B cell (primary cell): Measurements from ENCODE around the gene ADAM11. TPM values are rescaled to one million over a fixed set of nuclear protein-coding genes. Genes with fewer than 3 reads are reported as not detected.

Experiments used
- ATAC-seq: fragments of 200-7000 bp; cut with Tn5 transposase; one replicate; pipeline ENCODE4 v1.10.0; 2021; ENCODE audit warnings: low read depth, mild to moderate bottlenecking, moderate number of reproducible peaks, moderate library complexity
- CTCF ChIA-PET: fragments of 350-600 bp; sonication (Branson Sonifier 250); formaldehyde crosslinking; loops from one replicate; lab custom pipeline; 2021; ENCODE audit warnings: antibody characterized with exemption, inconsistent platforms; lab: Charles Lee
- POLR2A ChIA-PET: fragments of 350-600 bp; sonication (Branson Sonifier 250); formaldehyde crosslinking; loops from one replicate; lab custom pipeline; 2021; ENCODE audit warnings: antibody characterized with exemption; lab: Charles Lee
- DNase-seq: peaks from one replicate; pipeline ENCODE4 v3.0.0; 2013
- H2AFZ ChIP-seq: 2 replicates; pipeline ENCODE4 v1.6.1; 2012; ENCODE audit warnings: mild to moderate bottlenecking, low read depth, low read length; ENCODE audit not compliant: insufficient read depth, poor library complexity, severe bottlenecking
- H3K27ac ChIP-seq, 2 donors: 1 replicate in 1 of 2; 2 replicates in 1 of 2; pipeline ENCODE4 v1.5.1; 2012 to 2013; ENCODE audit warnings: low read length in 2 of 2, mild to moderate bottlenecking in 2 of 2, moderate library complexity in 1 of 2
- H3K27me3 ChIP-seq, 4 experiments: fragments of 200-600 bp in 1 of 4; sonication (generic) in 1 of 4; replicated peaks in 1 of 4; 1 replicate in 2 of 4; 2 replicates in 2 of 4; pipeline versions ENCODE4 v1.6.1 to v1.7.0; 2013 to 2016; ENCODE audit warnings: low read length in 3 of 4, mild to moderate bottlenecking in 2 of 4, mixed read lengths in 1 of 4, moderate library complexity in 1 of 4; ENCODE audit not compliant: insufficient read depth in 4 of 4, control insufficient read depth in 3 of 4; ENCODE audit errors: control extremely low read depth in 1 of 4
- H3K36me3 ChIP-seq, 2 experiments: replicated peaks in 1 of 2; 1 replicate in 1 of 2; 2 replicates in 1 of 2; pipeline versions ENCODE4 v1.6.1 to v1.7.1; 2013; ENCODE audit warnings: low read length in 1 of 2; ENCODE audit not compliant: insufficient read depth in 2 of 2, control insufficient read depth in 1 of 2; ENCODE audit errors: control extremely low read depth in 1 of 2, extremely low read depth in 1 of 2
- H3K4me1 ChIP-seq, 2 donors: fragments of 200-600 bp in 1 of 2; sonication (generic) in 1 of 2; 1 replicate in 1 of 2; 2 replicates in 1 of 2; pipeline versions ENCODE4 v1.5.1 to v1.6.1; 2013 to 2017; ENCODE audit warnings: low read length in 2 of 2; ENCODE audit not compliant: control insufficient read depth in 2 of 2, insufficient read depth in 2 of 2
- H3K4me2 ChIP-seq: replicated peaks from 2 replicates; pipeline ENCODE3; 2012; ENCODE audit warnings: mild to moderate bottlenecking, low read depth, low read length; ENCODE audit not compliant: poor library complexity, severe bottlenecking
- H3K4me3 ChIP-seq, 5 experiments: fragments of 200-600 bp in 1 of 5; sonication (generic) in 1 of 5; 1 replicate in 3 of 5; 2 replicates in 2 of 5; pipeline versions ENCODE4 v1.5.1 to v1.7.0; 2011 to 2016; ENCODE audit warnings: low read length in 4 of 5, mild to moderate bottlenecking in 4 of 5, low read depth in 2 of 5, control low read depth in 1 of 5, moderate library complexity in 1 of 5; ENCODE audit not compliant: insufficient read depth in 1 of 5; ENCODE audit errors: control extremely low read depth in 1 of 5, extremely low read depth in 1 of 5
- H3K79me2 ChIP-seq: fragments of 200-600 bp; sonication (generic); one replicate; pipeline ENCODE4 v1.6.0; 2016; ENCODE audit warnings: low read length; ENCODE audit not compliant: control insufficient read depth, insufficient read depth
- H3K9ac ChIP-seq: fragments of 200-600 bp; sonication (generic); 2 replicates; pipeline ENCODE4 v1.6.1; 2017; ENCODE audit warnings: mild to moderate bottlenecking, low read length, moderate library complexity
- H3K9me3 ChIP-seq, 3 donors: one replicate each; pipeline versions ENCODE4 v1.6.1 to v1.7.1; 2013; ENCODE audit warnings: low read length in 2 of 3; ENCODE audit not compliant: control insufficient read depth in 2 of 3, insufficient read depth in 1 of 3; ENCODE audit errors: control extremely low read depth in 1 of 3
- H4K20me1 ChIP-seq: 2 replicates; pipeline ENCODE4 v1.6.0; 2012; ENCODE audit warnings: mild to moderate bottlenecking, low read length; ENCODE audit not compliant: insufficient read depth, control insufficient read depth, poor library complexity, severe bottlenecking
- H3K27ac Mint-ChIP-seq: one replicate; pipeline ENCODE4 v1.8.0; 2021; ENCODE audit warnings: mixed read lengths
- H3K27me3 Mint-ChIP-seq: one replicate; pipeline ENCODE4 v1.8.0; 2021; ENCODE audit warnings: mixed read lengths
- H3K4me1 Mint-ChIP-seq: one replicate; pipeline ENCODE4 v1.8.0; 2021; ENCODE audit warnings: mixed read lengths
- H3K4me3 Mint-ChIP-seq: one replicate; pipeline ENCODE4 v1.8.0; 2021; ENCODE audit warnings: mixed read lengths
- H3K9me3 Mint-ChIP-seq: one replicate; pipeline ENCODE4 v1.8.0; 2022; ENCODE audit warnings: mixed read lengths; ENCODE audit not compliant: insufficient read depth
- EZH2 ChIP-seq: IDR thresholded peaks from 2 replicates; pipeline ENCODE4 v1.6.1; 2012; ENCODE audit warnings: borderline replicate concordance, low read depth, mild to moderate bottlenecking, moderate library complexity, low read length; ENCODE audit not compliant: insufficient read depth, poor library complexity, severe bottlenecking
- WGBS: methylation state at CpG from one replicate; pipeline ENCODE4 v1.1.5; 2013; ENCODE audit warnings: missing lambda C conversion rate; ENCODE audit not compliant: insufficient coverage; 5-methylcytosine and 5-hydroxymethylcytosine counted together
- intact Hi-C: fragments of 100-400 bp; cut with micrococcal nuclease; formaldehyde crosslinking; loops from one replicate; pipeline ENCODE4 v1.10.0; 2022
- polyA plus RNA-seq: library from polyadenylated mRNA; depleted of rRNA; stranded (reverse); fragments of >200 nt; gene quantifications from 2 replicates; pipeline ENCODE4 v1.2.3, GENCODE V29; 2012
- total RNA-seq, 2 donors: library from RNA; stranded (reverse); fragments of 120-200 nt in 1 of 2; gene quantifications; 1 replicate in 1 of 2; 2 replicates in 1 of 2; pipeline versions ENCODE4 v1.2.3 to v1.2.4, GENCODE V29; 2013 to 2022
- TF ChIP-seq, protein P1 (sequence below): fragments of 200-600 bp; IDR thresholded peaks from one replicate; pipeline ENCODE4 v1.8.0; 2022; ENCODE audit warnings: antibody characterized with exemption, mild to moderate bottlenecking

ADAM11 gene
- total and polyA plus RNA-seq, 2 donors (not counting 1 experiment from before 2014, with no cell fraction given): 0.39 to 1.00 TPM

DNA sequence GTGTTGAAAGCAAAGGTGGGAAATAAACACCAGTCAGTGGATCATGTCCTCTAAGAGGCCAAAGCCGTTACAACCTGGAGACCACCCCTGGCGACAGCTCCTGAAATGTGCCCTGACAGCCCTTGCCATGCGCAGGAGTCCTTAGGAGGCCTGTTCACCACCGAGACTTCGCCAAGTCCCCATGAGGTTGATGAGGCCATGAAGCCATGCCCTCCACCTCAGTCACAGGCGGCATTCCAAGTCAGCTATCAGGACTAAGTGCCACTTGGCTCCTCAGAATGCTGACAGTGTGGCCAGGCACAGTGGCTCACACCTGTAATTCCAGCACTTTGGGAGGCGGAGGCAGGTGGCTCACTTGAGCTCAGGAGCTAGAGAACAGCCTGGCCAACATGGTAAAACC lies 27.1 kb downstream of the ADAM11 start:
- no peak overlapping the region for H3K27ac Mint-ChIP-seq
- WGBS: 95% methylated on average over 7 of the region's 7 CpGs
- H3K27ac ChIP-seq: no peak overlapping the region
- H3K4me1 ChIP-seq: no peaks in the 10 kb centered on the region
- TF ChIP-seq, protein P1, sequence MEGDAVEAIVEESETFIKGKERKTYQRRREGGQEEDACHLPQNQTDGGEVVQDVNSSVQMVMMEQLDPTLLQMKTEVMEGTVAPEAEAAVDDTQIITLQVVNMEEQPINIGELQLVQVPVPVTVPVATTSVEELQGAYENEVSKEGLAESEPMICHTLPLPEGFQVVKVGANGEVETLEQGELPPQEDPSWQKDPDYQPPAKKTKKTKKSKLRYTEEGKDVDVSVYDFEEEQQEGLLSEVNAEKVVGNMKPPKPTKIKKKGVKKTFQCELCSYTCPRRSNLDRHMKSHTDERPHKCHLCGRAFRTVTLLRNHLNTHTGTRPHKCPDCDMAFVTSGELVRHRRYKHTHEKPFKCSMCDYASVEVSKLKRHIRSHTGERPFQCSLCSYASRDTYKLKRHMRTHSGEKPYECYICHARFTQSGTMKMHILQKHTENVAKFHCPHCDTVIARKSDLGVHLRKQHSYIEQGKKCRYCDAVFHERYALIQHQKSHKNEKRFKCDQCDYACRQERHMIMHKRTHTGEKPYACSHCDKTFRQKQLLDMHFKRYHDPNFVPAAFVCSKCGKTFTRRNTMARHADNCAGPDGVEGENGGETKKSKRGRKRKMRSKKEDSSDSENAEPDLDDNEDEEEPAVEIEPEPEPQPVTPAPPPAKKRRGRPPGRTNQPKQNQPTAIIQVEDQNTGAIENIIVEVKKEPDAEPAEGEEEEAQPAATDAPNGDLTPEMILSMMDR: no peak
- no peak for TF ChIP-seq EZH2
- no peaks in the 10 kb centered on the region for H3K4me1 Mint-ChIP-seq
- H3K36me3 ChIP-seq: no peaks in the 10 kb centered on the region
- H3K9ac ChIP-seq: no peak overlapping the region
- no peak for ATAC-seq
- no peaks in the 10 kb centered on the region for H3K9me3 Mint-ChIP-seq
- no peak overlapping the region for H3K4me3 ChIP-seq
- intact Hi-C loops: no loop called here
- no peak overlapping the region for H2AFZ ChIP-seq
- H3K4me2 ChIP-seq: no peak overlapping the region
- ChIA-PET CTCF (interaction anchor here (1.7 kb wide), 1 partner anchor 10 kb away, joined by 3 read pairs; no protein-coding TSS in a partner anchor), POLR2A (no interaction called here)
- H3K4me3 Mint-ChIP-seq: no peak overlapping the region
- no peaks in the 10 kb centered on the region for H3K79me2 ChIP-seq
- H3K9me3 ChIP-seq: no peaks in the 10 kb centered on the region
- peaks cover 4% of the 10 kb centered on the region for H3K27me3 Mint-ChIP-seq
- no peaks in the 10 kb centered on the region for H4K20me1 ChIP-seq
- DNase-seq: no peak
- peaks cover 0 to 4% (median 0%) of the 10 kb centered on the region in 4 experiments for H3K27me3 ChIP-seq

DNA sequence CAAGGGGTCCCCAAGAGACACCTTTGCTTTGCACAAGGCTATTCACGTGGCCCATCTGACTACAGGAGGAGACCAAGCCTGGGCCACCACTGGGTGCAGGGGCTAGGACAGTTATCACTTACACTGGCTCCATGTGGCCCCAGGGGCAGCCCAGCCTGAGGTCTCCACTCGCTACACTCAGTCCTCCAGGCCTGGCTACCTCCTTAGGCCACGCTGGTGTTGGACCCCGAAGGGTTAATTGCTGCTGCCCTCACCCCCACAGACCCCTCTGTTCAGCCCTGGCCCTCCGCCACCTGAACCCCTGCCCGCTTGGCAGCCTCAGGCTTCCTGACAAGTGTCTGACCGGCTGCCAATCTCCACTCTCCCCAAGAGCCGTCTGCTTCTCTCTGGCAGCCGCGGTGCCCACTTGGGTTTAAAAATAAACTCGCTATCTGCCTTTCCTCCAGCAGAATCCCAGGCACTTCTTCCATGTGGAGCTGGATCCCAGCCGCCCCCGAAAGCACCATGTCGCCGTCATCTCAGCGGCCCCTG lies 27.8 kb downstream of the ADAM11 start:
- WGBS: 83% methylated on average over 15 of the region's 16 CpGs
- POLR2A ChIA-PET: no interaction called here
- Mint-ChIP-seq H3K4me3 (no peak overlapping the region), H3K4me1 (no peaks in the 10 kb centered on the region), H3K27ac (no peak overlapping the region), H3K9me3 (no peaks in the 10 kb centered on the region), H3K27me3 (peaks cover 4% of the 10 kb centered on the region)
- Histone ChIP-seq H2AFZ (no peak overlapping the region), H4K20me1 (no peaks in the 10 kb centered on the region), H3K27me3 (no peaks in the 10 kb centered on the region), H3K79me2 (no peaks in the 10 kb centered on the region), H3K27ac (no peak overlapping the region), H3K4me1 (no peaks in the 10 kb centered on the region), H3K9me3 (no peaks in the 10 kb centered on the region), H3K4me3 (no peak overlapping the region), H3K9ac (no peak overlapping the region), H3K4me2 (no peak overlapping the region), H3K36me3 (no peaks in the 10 kb centered on the region)
- CTCF ChIA-PET: no interaction called here
- TF ChIP-seq, protein P1: no peak
- TF ChIP-seq EZH2: no peak
- no peak for DNase-seq
- intact Hi-C loops: no loop called here
- ATAC-seq: no peak
